GM18868 (cell line): ENCODE measurements around the gene ELOVL5.
"Not testable (repeated sequence)": the region's sequence is repeated elsewhere in the genome, so short reads cannot be mapped to it uniquely, and the experiment has no call there.

ENCODE experiments used
- ATAC-seq: cut with Tn5 transposase; IDR thresholded peaks from one replicate; pipeline ENCODE4 v1.9.1; 2021; ENCODE audit warnings: mild to moderate bottlenecking, moderate library complexity; ENCODE audit not compliant: unreplicated experiment

The ELOVL5 gene

DNA sequence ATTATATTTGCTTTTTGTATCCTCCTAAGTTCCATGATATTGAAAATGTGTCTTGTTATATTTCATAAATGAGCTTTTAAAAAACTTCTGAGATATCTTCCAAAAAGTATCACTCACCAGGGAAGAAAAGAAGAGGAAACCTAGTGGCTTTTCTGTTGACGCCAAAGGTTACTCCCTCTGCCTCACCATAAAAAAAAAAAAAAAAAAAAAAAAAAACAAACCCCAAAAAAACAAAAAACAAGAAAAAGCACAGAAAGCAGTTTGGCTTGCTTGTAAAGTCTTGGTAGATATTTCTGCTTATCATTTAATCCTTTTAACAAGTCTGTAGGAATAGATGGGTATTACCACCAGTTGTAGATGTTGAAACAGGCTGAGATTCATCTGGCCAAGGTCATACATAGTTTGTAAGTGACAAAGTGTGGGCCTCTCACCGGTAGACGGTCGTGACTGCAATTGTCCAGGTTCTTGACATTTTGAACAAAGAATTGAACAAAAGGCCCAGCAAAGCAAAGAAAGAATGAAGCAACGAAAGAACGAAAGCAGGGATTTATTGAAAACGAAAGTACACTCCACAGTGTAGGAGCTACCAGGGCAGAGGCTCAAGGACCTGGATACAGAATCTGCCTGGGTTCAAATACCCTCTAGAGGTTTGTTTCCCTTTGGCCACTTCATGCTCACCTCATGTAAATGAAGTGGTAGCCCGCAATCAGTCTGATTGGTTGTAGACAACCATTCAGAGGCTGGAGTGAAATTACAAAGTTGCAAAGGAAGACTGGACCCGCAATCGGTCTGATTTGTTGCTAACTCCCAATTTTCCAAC, 11.6 kb upstream of the ELOVL5 start:
- no peak for ATAC-seq

DNA sequence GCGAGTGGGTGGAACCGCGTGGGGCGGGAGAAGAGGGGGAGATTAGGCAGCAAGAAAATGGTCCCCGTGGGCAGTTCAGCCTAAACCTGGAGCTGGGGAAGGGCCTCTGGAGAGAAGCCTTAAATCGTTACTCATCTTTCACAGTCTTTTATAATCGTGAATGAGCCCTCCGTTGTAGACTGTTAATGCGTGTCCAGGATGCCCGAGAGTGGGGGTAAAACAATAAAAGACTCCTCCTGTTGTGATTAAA, 11.0 kb upstream of the ELOVL5 start:
- no peak for ATAC-seq

DNA sequence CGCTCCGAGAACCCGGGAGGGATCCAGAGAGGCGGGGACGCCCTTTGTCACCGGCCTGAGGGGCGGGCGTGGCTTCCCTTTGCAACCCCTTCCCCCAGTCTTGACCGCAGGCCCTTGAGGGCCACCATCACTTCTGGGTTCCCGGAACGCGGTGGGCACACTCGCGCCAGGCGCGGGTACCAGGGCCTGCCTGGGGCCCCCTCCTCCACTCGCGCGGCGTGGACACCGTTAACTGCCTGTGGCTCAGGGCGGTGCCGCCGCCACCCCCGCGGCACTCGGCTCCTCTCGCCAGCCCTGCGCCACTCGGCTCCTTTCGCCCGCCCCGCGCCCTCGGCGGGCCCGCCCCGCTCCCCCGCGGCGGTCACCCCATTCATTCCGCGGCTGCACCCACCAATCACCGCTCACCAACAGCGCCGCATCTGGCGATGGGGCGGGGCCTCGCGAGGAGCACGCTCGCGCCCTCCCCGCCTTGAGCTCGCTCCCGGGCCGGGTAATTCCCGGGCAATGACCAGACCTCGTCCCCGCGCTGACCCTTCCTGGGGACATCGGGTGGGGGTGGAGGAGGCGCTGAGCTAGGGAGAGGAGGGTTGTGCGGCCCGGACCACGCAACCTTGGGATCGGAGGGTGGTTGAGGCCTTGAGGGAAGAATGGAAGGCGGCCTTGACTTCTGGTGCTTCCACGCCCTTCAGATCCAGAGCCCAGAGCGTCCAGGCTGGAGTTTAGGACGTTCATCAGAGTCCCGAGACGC, 10.5 kb upstream of the ELOVL5 start:
- ATAC-seq: peak; percentile 96

DNA sequence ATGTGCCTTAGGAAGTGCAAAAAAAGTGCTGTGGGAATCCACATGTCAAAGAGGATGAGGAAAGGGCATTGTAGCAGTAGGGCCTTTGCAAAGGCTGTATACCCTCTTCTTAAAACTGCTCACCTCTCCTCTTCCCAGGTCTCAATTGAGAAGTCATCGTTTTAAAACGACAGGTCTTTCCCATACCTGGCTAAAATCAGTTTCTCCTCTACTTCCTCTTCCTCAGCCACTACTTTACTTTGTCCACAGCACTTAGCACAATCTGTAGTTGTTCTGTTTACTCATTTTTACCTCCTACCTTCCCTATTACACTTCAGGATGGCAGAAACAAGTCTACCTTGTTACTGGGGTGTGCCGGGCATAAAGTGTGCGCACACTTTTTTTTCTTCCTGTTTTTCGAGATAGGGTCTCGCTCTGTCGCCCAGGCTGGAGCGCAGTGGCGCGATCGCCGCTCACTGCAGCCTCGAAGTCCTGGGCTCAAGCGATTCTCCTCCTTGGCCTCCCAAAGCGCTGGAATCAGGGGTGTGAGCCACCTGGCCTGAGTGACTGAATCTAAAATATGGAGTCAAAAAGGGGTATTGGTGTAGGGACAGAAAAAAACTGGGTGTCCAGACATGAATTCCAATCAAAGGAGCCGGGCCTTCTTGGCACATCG, 9.8 kb upstream of the ELOVL5 start:
- peak; percentile 6 for ATAC-seq

DNA sequence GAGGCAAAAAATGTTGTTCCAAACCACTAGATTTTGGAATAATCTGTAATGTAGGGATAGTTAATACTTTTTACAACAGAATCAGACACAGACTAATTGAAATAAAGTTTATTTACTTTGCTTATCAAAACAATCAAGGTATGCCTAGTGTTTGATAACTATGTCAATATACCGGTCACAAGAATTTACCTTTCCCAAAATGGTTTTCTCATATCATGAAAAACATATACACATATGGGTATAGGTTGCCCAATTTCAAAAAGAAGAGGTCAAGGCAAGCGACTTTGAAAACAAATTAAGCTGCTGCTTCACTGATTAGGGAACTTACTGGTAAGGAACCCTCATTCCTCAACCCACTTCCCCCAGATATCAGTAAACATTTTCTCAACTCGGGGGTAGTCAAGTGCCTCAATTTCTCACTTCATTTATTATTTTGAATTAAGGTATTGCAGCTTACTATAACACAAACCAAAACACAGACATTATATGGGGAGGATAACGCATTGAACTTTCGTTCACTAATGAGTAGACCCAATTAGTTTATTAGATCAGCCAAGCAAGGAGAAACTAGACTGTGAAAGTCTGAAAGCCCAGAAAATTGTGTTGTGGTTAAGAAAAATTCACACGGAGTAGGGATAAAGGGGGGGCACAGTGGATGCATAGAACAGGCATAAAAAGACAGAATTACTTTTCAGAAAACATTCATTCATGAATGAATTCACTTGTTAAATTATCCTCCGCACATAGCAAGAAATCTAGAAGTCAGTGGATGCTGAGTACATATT, 9.0 kb upstream of the ELOVL5 start:
- no peak for ATAC-seq

DNA sequence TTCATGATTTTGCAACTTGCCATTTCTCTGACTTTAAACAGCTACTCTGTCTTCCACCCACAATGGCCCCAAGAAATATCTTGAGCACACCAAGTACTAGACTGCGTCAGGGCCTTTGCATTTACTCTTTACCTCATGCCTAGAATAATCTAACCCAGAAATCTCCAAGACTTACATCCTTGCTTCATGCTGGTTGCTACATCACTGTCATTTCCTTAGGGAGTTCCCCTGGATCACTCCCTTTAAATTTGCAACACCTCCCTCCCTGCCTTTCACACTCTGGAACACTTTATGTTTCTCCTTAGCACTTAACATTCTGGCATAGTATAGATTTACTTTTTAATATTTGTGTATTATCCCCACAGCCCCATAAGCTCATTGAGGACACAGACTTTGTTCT, 4.9 kb upstream of the ELOVL5 start:
- no peak for ATAC-seq

DNA sequence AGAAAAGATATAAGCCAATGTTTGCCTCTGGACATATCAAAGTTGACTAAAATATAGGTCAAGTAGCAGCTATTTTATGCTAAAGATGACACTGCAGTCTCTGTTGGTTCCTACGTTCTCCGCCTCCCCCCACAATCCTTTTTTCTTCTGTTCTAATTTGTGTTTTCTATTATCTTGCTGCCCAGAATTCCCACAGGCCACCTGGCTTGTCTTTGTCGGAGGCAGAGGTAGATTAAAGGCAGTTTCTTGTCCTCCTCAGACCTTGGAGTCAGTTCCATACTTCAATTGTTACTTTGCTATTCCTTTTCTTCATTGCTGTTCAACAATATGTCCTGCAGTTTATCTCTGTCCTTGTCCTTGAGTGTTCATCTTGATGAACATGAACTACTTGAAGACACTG, 3.6 kb upstream of the ELOVL5 start:
- ATAC-seq: no peak

DNA sequence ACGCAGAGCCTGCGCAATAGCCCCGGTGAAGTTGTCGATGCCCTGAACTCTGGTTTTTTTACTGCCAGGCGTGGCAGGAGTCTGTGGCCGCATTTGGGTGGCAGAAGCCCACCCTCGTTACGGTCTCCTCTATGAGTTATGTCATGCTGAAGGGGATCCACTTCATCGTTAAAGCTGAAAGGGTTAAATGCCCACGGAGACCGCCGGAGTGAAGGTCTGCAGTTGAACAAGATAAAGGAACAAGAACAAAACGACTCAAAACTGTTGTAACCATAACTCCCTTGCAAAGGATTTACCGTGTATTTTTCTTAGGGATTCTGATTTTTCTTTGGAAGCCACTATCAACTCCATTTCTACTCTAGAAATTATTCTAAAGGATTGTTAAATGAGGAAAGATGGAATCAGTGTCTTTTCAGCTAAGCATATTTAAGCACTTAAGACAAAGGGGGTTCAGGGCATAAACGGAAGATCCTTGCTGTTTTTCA, 501 bp upstream of the ELOVL5 start:
- no peak for ATAC-seq

DNA sequence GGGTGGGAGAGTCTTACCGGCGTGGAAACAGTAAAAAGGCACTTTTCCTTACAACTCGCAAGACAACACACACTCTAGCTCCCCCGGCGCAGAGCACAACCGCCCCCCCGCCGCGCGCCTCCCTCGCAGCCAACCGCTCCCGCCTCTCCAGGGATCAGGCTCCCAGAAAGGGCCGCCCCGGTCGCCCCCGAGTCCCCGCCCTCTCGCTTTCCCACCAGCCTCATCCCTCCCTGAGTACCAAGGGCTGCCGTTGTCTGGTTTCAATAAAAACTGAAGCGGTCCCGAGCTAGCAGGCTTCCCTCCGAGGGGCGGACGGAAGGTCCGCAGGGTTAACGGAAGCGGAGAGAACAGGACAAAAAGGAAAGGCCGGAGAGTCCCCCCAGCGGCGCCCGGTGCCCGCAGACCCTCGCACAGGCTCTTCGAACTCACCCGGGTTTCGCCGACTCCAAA, 804 bp downstream of the ELOVL5 start:
- ATAC-seq: peak; percentile 22

DNA sequence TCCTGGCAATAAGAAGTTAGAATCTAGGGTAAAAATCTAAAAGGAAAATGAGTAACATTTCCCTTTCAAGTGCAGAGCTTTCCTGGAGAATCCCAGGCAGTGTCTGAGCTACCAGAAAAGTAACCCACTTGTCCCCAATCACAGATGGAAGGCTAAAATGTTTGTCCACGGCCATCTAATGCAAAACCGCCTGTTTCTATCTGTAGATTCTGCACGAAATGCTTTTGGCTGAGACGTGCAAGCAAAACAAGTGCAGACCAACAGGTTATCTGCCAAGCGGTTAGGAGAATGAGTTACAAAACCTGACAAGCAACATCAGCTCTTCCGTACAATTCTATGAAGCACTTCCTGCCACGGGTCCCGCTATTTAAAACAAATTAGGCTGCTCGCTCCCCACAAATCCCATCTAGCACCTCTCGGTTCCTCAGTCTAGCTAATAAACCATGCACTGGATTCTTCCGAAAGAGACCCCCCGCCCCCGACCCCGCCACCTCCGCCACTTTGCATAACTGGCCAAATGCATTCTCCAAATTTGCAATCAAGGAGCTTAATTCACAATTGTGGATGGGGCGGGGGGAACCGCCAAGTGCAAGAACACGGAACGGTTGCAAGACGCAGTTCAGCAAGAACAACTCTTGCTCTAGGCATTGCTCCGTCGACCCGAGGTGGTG, 1.4 kb downstream of the ELOVL5 start:
- peak; percentile 17 for ATAC-seq

DNA sequence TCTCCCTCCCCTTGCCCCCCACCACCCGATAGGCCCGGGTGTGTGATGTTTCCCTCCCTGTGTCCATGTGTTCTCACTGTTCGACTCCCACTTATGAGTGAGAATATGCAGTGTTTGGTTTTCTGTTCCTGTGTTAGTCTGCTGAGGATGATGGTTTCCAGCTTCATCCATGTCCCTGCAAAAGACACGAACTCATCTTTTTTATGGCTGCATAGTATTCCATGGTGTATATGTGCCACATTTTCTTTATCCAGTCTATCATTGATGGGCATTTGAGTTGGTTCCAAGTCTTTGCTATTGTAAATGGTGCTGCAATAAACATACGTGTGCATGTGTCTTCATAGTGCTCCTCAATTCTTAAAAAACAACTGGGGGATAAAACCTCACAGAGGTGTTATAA, 2.7 kb downstream of the ELOVL5 start:
- ATAC-seq: not testable (repeated sequence)

DNA sequence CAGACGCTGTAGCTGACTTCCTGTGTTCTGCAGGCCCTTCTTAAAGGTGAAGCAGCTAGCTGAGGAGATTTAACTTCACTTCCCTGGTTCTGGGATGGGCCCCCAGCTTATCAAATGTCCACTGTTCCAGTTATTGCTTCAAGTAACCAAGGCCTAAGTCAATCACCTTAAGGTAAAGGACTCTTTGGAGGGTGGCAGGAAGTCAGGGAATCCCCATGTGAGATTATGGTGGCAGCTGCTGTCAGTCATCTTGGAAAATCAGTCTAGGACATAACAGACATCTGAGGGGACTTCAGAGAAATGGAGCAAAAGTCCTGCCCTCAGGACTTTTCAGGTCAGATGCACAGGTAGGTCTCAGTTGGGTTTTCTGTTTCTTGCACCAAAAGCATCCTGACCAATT, 3.8 kb downstream of the ELOVL5 start:
- no peak for ATAC-seq

DNA sequence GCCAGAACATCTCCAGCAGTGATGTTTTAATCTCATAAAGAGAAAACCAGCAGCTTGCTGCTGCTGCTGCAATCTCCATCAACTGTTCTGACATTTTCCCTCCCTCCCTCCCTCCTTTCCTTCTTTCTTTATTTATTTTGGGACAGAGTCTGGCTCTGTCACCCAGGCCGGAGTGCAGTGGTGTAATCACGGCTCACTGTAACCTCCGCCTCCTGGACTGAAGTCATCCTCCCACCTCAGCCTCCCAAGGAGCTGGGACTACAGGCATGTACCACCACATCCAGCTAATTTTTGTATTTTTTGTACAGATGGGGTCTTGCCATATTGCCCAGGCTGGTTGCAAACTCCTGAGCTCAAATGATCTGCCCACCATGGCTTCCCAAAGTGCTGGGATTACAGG, 5.7 kb downstream of the ELOVL5 start:
- no peak for ATAC-seq

DNA sequence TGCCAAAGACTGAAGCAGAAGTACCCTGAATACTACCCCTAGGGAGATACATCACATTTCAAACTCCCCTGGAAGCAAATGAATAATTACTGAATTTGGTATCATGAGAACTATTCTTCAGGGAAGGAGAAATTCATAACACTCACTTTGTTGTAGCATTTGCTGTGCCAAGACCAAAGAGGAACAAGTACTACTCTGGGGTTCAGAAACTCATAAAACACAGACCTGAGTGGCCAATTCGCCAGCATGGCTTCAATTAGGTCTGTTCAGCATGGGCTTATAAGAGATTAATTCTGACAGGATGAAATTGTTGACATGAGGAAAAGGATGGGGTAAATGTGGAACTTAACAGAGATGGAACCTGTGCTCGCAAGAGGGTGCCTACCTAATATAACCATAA, 6.5 kb downstream of the ELOVL5 start:
- no peak for ATAC-seq

DNA sequence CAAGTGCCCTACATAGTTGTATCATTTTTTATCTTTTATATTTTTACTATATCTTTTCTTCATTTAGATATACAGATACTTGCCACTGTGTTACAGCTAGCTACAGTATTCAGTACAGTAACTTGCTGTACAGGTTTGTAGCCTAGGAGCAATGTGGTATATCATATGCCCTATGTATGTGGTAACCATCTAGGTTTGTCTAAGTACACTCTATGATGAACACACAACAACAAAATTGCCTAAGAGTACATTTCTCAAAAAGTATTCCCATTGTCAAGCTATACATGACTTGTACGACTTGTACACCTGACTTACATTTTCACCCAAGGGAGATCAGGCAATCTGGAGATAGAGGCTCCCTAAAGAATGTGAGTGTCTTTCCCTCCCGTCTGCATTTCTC, 8.2 kb downstream of the ELOVL5 start:
- ATAC-seq: no peak

DNA sequence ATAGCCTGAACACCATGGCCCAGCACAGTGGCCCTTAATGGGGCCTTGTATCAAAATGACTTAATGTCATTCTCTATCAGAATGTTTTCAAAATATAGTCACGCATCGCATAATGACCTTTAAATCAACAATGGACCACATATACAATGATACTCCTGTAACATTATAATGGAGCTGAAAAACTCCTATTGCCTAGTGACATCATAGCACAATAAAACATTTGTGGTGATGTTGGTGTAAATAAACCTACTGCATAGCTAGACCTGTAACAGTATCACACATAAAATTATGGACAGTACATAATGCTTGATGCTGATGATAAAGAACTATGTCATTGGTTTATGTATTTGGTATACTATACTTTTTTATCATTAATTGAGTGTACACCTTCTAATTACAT, 9.3 kb downstream of the ELOVL5 start:
- ATAC-seq: no peak

DNA sequence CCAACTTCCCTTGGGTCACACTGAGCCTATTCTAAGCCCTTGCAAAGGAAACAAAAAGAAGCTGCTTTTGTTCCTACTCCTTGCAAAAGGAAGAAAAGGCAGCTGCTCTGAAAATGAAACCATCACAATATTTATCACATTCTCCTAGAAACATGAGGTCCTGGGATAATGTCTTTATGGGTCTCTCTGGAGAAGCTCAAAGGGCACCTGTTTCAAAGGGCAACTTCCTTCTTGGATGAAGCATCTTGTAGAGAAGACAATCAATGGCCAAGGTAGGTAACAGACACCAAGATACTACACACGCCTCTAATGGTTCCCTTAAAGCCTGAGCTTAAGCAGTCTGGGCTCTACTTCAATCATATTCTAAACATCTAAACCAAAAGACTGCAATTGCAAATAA, 10.4 kb downstream of the ELOVL5 start:
- no peak for ATAC-seq

DNA sequence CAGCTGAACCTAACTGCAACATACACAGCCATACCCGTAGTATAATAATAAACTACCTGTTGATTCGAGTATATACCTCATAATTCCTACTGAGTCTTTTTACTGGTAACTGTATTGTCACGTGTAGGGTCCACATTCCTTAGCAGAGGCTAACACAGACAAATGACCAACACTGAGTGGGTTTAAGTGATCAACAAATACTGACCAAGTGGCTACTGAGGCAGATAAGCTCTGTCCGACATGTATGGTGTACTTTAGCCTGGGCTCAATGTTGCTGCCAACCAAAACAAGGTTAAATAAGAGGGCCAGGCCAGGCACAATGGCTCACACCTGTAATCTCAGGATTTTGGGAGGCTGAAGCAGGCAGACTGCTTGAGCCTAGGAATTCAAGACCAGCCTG, 12.7 kb downstream of the ELOVL5 start:
- no peak for ATAC-seq

DNA sequence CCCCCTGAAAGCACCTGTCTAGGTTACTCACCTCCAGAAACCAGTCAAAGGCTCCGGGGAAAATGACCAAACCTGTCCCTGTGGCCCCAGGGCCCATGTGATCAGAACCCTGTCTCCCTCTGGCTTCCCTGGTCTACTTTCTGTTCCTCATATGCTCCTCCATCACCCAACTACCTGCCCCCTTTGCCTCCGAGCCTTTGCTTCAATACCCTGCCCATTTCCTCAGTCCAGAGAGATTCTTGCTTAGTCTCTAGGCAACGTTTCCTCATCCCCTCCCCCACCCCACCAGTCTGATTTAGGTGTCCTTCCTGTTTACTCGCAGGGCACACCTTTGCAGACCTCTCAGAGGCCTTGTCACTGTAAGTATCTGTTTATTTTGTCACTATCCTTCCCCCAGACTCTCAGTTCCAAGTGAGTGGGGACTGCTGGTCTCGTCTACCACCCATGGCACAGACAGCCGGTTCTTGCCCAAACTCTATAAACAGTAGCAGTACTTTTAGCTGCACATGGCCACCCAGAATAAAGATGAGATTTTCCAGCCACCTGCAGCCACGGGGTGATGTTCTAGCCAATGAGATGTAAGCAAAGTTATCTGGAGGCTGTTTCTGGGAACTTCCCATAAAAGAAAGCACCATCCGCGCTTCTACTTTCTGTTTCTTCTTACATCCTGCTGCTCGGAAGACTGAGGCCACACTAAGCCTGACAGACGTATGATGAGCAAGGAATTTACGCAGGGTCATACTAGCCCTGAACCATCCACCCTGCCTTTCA, 13.3 kb downstream of the ELOVL5 start:
- peak; percentile 86 for ATAC-seq
